ENCODE data around the gene KAT2A. TPM values are rescaled to one million over a fixed set of nuclear protein-coding genes. Genes with fewer than 3 reads are reported as not detected.
"Not testable (repeated sequence)": the region's sequence is repeated elsewhere in the genome, so short reads cannot be mapped to it uniquely, and the experiment has no call there.

Gene KAT2A
- polyA plus RNA-seq, 1 donor from 2014 or later = 26.7 TPM

DNA sequence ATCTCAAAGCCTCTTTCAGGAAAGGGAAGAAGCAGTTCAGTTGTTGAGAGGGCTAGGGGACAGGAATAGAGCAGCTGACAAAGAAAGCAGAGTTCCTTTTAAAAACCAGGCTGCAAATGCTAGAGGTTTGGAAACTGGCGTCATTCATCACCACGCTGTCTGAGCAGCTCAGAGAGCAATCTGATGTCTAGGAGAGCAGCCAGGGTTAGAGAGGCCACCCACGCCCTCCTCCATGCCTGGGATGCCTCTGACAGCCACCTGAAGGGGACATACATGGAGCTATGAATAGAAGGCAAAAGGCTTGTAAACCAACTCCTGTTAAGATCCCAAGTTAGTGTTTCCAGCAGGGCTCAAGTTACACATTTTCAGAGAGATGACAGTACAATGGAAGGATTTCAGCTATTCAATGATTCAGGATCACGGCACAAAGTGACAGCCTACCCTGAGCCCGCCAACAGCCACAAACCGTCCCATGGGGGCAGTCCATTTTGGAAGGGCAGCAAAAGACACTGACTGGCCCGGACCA lies 21.3 kb upstream of the KAT2A start:
- Mint-ChIP-seq H3K4me1 (peaks cover 0 to 18% (median 11%) of the 10 kb centered on the region in 3 donors), H3K27ac (no peak overlapping the region), H3K9me3 (no peaks in the 10 kb centered on the region), H3K27me3 (no peaks in the 10 kb centered on the region), H3K36me3 (no peaks in the 10 kb centered on the region), H3K4me3 (peak overlapping the region in 1 of 4 donors; percentile 65)

DNA sequence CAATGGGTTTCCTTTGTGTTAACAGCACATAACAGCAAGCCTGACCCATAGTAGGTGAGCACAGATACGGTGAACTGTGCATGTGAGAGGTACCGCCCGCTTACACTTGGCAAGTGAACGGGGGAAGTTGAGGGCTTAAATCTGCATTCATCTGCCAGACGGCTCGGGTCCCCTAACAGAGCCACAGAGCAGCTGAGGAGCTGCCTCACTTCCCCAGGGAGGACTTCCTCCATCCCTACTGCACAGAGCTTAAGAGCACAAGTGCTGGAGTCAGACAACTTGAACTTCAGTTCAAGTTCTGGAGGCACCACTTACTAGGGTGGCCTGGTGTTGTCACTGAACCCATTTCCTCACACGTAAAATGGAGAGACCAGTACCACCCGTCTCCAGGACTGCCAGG lies 20.2 kb upstream of the KAT2A start:
- Mint-ChIP-seq H3K36me3 (no peaks in the 10 kb centered on the region), H3K9me3 (no peaks in the 10 kb centered on the region), H3K27ac (no peak overlapping the region), H3K4me3 (no peak overlapping the region), H3K27me3 (no peaks in the 10 kb centered on the region), H3K4me1 (peaks cover 0 to 21% (median 11%) of the 10 kb centered on the region in 3 donors)

DNA sequence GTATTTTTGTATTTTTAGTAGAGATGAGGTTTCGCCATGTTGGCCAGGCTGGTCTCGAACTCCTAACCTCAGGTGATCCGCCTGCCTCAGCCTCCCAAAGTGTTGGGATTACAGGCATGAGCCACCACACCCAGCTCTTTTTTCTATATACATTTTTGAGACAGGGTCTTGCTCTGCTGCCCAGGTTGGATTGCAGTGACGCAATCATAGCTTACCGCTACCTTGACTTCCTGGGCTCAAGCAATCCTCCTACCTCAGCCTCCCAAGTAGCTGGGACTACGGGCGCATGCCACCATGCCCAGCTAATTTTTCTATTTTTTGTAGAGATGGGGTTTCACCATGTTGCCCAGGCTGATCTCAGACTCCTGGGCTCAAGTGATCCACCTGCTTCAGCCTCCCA lies 19.5 kb upstream of the KAT2A start:
- H3K4me1 Mint-ChIP-seq = peaks cover 3 to 25% (median 14%) of the 10 kb centered on the region in 3 donors
- H3K36me3 Mint-ChIP-seq, H3K9me3 Mint-ChIP-seq, H3K4me3 Mint-ChIP-seq, H3K27me3 Mint-ChIP-seq, H3K27ac Mint-ChIP-seq: not testable (repeated sequence)

DNA sequence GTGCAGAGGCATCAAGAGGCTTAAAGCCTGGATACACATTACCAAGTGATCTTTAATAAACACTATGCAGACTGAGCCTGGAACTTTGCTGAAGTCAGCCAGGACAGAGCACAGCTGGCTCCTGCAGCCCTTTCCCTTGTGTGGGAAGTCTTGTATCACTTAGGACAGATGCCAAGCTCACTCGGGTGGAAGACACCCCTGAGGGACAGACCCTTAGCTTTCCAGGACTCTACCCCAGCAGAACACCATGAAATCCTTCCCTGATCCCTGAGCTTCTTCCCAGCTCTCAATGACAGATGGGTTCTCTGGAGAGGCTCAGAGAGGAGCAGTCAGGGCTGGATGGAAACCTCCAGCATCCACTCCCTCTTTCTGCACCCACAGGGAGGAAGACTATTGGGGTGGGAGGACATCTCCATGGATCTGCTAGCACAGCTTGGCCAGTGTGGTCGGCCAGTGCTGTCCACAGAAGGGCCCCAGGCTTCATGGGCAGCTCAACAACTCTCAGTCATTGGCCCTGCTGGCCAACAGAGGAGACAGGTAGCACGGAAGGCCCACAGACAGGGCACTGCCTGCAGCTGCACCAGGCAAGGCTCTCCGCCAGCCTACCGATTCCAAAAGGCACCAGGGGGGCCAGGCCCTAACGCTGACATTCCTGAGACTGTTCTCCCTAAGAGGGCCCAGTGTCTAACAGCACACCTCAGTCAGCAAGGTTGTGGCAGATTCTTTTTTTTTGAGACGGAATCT lies 17.8 kb upstream of the KAT2A start:
- no peaks in the 10 kb centered on the region for H3K27me3 Mint-ChIP-seq
- H3K4me1 Mint-ChIP-seq = peaks cover 6 to 30% (median 19%) of the 10 kb centered on the region in 3 donors
- no peak overlapping the region for H3K4me3 Mint-ChIP-seq
- no peaks in the 10 kb centered on the region for H3K36me3 Mint-ChIP-seq
- H3K27ac Mint-ChIP-seq = no peak overlapping the region
- H3K9me3 Mint-ChIP-seq = no peaks in the 10 kb centered on the region

DNA sequence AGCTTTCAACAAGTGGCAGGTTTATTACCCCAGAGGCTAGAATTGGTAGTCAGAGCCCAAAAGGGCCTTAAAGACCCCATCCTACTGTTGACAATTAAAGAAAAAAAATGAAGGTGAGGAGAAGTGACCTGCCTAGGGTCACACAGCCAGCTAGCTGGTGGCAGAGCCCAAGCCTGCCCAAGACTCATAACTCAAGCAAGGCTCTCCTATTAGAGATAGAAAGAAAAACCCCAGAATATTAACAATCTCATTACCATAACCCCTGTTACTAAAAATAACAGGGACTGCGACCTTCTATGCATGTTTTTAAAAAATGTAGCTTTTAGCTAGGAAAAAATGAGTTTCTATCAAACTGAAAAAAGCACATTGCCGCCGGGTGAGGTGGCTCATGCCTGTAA lies 15.5 kb upstream of the KAT2A start:
- Mint-ChIP-seq H3K9me3 (no peaks in the 10 kb centered on the region), H3K36me3 (no peaks in the 10 kb centered on the region), H3K27me3 (no peaks in the 10 kb centered on the region), H3K27ac (no peak overlapping the region), H3K4me3 (peak overlapping the region in 1 of 4 donors; percentile 37), H3K4me1 (peaks cover 29 to 42% (median 40%) of the 10 kb centered on the region in 3 donors)

DNA sequence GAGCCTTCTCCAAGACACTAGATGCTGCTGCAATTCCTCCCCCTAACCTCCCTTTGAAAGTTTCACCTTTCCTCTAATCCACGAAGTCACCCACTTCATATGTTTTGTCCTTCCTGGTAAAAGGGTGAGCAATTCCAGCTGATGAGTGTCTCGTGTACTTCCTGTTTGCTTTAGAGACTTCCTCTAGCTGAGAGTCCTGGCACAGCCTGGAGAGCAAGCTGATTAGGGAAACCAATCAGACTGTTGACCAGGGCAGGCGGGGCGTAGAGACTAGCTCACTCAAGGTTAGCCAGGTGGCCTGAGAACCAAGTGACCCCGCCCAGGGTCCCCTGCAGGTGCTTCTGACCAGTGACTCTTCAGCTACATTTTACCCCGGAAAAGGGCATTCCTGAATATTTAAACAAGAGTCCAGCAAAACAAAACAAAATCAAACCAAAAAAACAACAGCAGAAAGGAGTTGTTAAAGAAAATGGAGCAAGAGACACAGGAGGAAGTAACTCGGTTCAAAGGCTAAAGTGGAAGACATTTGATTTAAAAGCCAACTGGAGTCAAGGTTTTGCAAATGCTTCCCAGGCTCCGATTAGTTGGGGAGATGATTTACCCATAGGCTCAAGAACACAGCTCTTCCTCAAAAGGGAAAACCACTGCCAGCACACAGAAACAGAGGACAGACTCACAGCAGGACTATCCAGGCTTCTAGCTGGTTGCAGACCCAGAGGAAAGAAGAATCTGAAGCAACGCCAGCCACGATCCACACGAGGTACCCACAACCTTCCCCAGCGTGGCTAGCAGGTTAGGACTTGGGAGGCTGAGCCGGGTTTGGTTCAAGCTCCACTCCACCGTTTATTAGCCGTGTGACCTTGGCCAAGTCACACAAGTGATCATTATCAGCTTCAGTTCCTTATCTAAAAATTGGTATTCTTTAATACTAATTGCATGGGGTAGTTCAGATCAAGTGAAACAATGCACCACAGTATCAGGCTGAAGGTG lies 14.8 kb upstream of the KAT2A start:
- Mint-ChIP-seq H3K27ac (peak overlapping the region in 1 of 3 donors; percentile 56), H3K36me3 (no peaks in the 10 kb centered on the region), H3K4me1 (peaks cover 35 to 47% (median 46%) of the 10 kb centered on the region in 3 donors), H3K27me3 (no peaks in the 10 kb centered on the region), H3K9me3 (no peaks in the 10 kb centered on the region), H3K4me3 (peak overlapping the region in 3 of 4 donors; percentile 10 to 82 (median 67))

DNA sequence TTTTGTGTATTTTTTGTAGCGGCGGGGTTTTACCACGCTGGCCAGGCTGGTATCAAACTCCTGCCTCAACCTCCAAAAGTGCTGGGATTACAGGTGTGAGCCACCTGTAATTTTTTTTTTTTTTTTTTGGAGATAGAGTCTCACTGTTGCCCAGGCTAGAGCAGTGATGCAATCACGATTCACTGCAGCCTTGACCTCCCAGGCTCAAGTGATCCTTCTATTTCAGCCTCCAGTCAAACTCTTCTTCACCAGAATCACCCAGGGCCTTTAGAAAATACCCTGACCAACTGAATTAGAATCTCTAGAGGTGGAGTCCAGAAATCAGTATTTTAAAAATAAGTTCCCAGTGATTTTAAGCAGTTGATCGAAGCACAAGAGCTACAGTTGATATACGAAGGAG lies 14.0 kb upstream of the KAT2A start:
- Mint-ChIP-seq H3K36me3 (no peaks in the 10 kb centered on the region), H3K4me3 (peak overlapping the region in 1 of 4 donors; percentile 82), H3K4me1 (peaks cover 40 to 49% (median 49%) of the 10 kb centered on the region in 3 donors), H3K9me3 (no peaks in the 10 kb centered on the region), H3K27ac (no peak overlapping the region), H3K27me3 (no peaks in the 10 kb centered on the region)

DNA sequence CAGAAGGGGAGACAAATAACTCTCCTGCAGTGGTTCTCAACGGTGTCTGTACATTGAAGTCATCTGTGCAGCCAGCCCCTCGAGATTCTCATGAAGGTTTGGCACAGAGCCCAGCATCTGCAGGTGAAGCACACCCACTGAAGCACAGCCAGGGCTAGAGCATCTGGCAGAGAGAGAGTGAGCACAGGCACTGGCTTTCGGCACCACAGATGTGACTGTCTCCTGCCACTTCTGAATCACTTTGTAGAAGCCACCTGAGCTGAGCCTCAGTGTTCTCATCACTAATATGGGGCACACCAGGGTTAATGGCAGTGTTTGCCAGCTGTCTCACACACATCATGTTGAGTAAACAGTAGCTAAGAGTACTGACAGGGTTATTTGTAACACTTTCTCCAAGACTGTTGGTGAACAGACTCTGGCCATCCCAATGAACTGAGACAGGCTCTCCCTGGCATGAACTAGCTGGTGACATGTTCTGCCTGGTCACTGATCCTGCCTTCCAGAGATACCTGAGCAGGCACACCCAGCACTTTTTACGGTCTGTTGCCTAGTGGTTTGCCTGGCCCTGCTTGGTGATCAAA lies 12.4 kb upstream of the KAT2A start:
- peaks cover 40 to 47% (median 45%) of the 10 kb centered on the region in 3 donors for H3K4me1 Mint-ChIP-seq
- no peaks in the 10 kb centered on the region for H3K36me3 Mint-ChIP-seq
- no peaks in the 10 kb centered on the region for H3K27me3 Mint-ChIP-seq
- peak overlapping the region; percentile 55 to 90 (median 87) for H3K27ac Mint-ChIP-seq
- peak overlapping the region; percentile 3 to 93 (median 37) for H3K4me3 Mint-ChIP-seq
- H3K9me3 Mint-ChIP-seq = no peaks in the 10 kb centered on the region

DNA sequence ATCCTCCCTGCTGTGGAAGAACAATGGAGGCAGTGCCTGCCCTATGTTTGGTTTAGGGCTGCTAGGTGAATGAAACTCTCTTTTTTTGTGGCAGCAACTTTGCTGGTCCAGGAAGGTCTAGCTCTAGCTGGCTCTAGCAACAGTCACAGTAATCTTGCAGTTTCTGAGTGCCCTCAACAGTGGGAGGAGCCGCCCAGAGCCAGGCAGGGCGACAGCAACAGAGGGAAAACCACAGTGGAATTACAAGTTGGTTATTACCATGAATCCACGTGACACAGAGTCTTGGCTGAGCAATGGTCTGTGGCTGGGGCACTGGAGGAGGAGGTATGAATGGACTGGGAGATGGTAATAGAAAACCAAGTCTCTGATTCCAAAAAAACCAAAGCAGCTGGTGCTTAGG lies 11.8 kb upstream of the KAT2A start:
- H3K27me3 Mint-ChIP-seq = no peaks in the 10 kb centered on the region
- H3K4me3 Mint-ChIP-seq = peak overlapping the region; percentile 3 to 93 (median 37)
- no peaks in the 10 kb centered on the region for H3K36me3 Mint-ChIP-seq
- H3K27ac Mint-ChIP-seq = peak overlapping the region; percentile 55 to 90 (median 87)
- no peaks in the 10 kb centered on the region for H3K9me3 Mint-ChIP-seq
- peaks cover 40 to 47% (median 42%) of the 10 kb centered on the region in 3 donors for H3K4me1 Mint-ChIP-seq

DNA sequence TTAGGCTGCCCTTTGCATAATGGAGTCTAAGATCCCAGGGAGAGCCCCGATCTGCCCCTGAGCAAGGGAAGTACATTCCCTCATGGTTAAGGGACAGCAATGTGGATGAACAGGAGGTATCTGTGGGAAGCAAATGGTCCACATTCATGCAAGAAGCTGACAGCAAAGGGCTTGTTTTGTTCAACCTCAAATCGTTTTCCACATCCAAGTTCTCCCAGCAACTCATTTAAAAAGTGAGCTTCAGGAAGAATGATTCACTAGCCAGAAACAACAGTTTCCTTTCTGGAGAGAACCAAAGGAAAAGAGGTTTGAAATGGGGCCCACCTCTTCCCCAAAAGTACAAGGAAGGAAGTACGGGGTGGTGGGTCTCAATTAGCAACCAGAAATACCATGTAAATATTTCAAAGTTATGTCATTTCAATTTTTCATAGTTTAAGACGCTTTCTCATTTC lies 10.8 kb upstream of the KAT2A start:
- peak overlapping the region in 3 of 4 donors; percentile 3 to 93 (median 43) for H3K4me3 Mint-ChIP-seq
- H3K4me1 Mint-ChIP-seq = peaks cover 40 to 47% (median 43%) of the 10 kb centered on the region in 3 donors
- H3K36me3 Mint-ChIP-seq = no peaks in the 10 kb centered on the region
- no peaks in the 10 kb centered on the region for H3K9me3 Mint-ChIP-seq
- H3K27ac Mint-ChIP-seq = peak overlapping the region in 2 of 3 donors; percentile 54 to 55
- H3K27me3 Mint-ChIP-seq = no peaks in the 10 kb centered on the region

DNA sequence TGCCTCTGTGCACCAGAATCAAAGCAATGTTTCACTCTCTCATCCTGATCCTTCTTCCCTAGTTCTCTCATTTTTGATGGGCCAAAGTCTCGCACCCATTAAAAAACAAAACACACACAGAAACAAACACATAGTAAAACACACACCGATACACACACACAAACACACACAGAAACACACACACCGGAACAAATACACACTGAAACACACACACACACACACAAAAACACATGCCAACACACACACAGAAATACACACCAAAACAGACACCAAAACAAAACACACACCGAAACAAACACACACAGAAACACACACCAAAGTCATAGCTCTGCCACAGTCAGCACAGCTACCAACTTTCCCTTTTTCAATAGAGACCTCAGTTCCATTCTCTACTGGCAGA lies 10.1 kb upstream of the KAT2A start:
- H3K36me3 Mint-ChIP-seq = no peaks in the 10 kb centered on the region
- peaks cover 38 to 45% (median 44%) of the 10 kb centered on the region in 3 donors for H3K4me1 Mint-ChIP-seq
- H3K27me3 Mint-ChIP-seq = no peaks in the 10 kb centered on the region
- no peaks in the 10 kb centered on the region for H3K9me3 Mint-ChIP-seq
- H3K27ac Mint-ChIP-seq = peak overlapping the region in 2 of 3 donors; percentile 14 to 54
- peak overlapping the region in 2 of 4 donors; percentile 39 to 78 for H3K4me3 Mint-ChIP-seq

DNA sequence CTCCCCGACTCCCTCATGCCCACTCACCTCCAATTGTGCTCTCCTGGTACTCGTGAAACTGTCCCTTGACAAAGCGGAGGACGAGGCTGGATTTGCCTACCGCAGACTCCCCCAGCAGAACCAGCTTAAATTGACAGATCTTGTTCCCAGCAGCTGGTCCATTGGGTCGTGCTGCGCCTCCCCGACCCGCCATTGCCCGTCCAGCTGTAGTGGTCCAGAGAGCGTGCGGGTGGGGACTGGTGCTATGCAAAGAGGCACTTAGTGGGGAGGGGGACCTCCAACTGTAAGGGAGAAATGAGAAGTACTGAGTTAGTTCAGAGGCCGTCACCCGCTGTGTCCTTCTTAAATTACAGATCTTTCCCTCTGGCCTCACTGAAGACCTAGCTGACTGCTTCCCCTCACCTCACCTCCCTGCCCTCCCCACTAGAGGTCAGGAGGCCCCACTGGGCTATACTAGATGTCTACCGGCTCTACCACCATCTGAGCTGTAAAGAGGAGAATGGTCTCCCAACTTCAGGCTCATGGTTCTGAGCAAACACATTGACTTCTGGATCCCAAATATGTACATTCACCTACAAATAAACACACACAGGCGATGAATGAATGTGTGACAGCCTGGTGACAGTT lies 9.3 kb upstream of the KAT2A start:
- peak overlapping the region in 2 of 4 donors; percentile 39 to 44 for H3K4me3 Mint-ChIP-seq
- no peaks in the 10 kb centered on the region for H3K9me3 Mint-ChIP-seq
- peaks cover 2% of the 10 kb centered on the region for H3K36me3 Mint-ChIP-seq
- H3K27me3 Mint-ChIP-seq = no peaks in the 10 kb centered on the region
- H3K27ac Mint-ChIP-seq = peak overlapping the region in 2 of 3 donors; percentile 54 to 70
- H3K4me1 Mint-ChIP-seq = peaks cover 32 to 40% (median 37%) of the 10 kb centered on the region in 3 donors

DNA sequence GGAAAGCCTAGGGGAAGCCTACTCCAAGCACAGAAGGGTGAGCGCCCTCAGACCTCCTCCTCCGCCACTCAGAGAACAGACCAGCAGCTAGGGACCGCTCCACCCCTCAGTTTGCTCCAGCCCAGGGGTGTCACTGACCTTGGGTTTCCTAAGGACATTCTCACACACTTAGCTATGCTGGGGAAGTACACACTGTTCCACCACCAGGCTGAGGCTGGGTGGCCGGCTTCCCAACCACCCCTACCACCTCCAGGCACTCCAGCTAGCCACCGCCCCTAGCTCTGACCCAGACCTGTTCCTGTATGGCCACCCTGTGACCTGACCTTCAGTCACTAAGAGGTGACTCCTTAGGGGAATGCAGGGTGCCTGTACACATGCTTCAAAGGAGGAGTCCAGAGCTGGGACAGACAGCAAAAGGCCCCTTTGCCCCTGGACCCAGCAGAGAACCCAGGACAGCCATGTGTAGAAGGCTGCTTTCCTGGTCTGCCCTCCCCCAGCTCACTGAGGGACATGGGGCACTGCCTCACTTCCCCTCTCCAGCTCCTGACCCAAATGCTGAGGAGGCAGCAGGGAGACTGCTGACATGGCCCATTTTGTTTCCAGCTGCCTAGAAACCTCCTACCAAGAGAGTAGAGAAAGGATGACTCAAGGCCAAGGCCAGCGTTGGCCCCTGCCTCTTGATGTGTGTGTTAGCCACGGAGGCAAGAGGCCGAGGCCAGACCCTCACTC lies 8.1 kb upstream of the KAT2A start:
- H3K4me3 Mint-ChIP-seq = no peak overlapping the region
- H3K9me3 Mint-ChIP-seq = no peaks in the 10 kb centered on the region
- H3K27me3 Mint-ChIP-seq = no peaks in the 10 kb centered on the region
- H3K36me3 Mint-ChIP-seq = peaks cover 2% of the 10 kb centered on the region
- H3K27ac Mint-ChIP-seq = peak overlapping the region in 2 of 3 donors; percentile 80 to 83
- peaks cover 31 to 40% (median 32%) of the 10 kb centered on the region in 3 donors for H3K4me1 Mint-ChIP-seq
